K562 (cell line): ENCODE results near the gene ORAI2. TPM values are rescaled to one million over a fixed set of nuclear protein-coding genes. Genes with fewer than 3 reads are reported as not detected.
A peak's percentile ranks its signal among the peaks of the same experiment; 100 is the strongest.

ENCODE experiments used
- ATF3 ChIP-seq, 2 experiments: fragments of 450-650 bp in 1 of 2; sonication (generic) in 1 of 2; formaldehyde crosslinking in 1 of 2; IDR thresholded peaks in 1 of 2; conservative IDR thresholded peaks in 1 of 2; 2 replicates each; pipeline versions ENCODE4 v1.6.1 to v1.8.1; 2016 to 2023; ENCODE audit warnings: mild to moderate bottlenecking in 2 of 2, moderate library complexity in 2 of 2, inconsistent platforms in 1 of 2, missing genetic modification reagents in 1 of 2
- HDAC1 ChIP-seq, 2 experiments: fragments of 450-650 bp; IDR thresholded peaks; 2 replicates each; pipeline ENCODE4 v1.6.1; 2016 to 2017; ENCODE audit warnings: inconsistent platforms in 1 of 2, mild to moderate bottlenecking in 1 of 2, moderate library complexity in 1 of 2
- NFXL1 ChIP-seq: fragments of 450-650 bp; formaldehyde crosslinking; IDR thresholded peaks from 2 replicates; pipeline ENCODE4 v1.4.0; 2021; ENCODE audit warnings: mild to moderate bottlenecking
- PHB ChIP-seq: fragments of 250-450 bp; sonication (Bioruptor Pico); IDR thresholded peaks from 2 replicates; pipeline ENCODE4 v1.5.0; 2021
- SAP30 ChIP-seq: fragments of 200-600 bp; sonication (generic); IDR thresholded peaks from 2 replicates; pipeline ENCODE4 v1.6.1; 2012; ENCODE audit warnings: borderline replicate concordance, low read depth, mild to moderate bottlenecking, moderate library complexity, low read length, control low read depth, inconsistent platforms; ENCODE audit not compliant: insufficient read depth, poor library complexity, severe bottlenecking
- ZBTB1 ChIP-seq: sonication (generic); formaldehyde crosslinking; IDR thresholded peaks from 2 replicates; pipeline ENCODE4 v1.8.1; 2023; ENCODE audit warnings: missing genetic modification reagents, low read depth, mild to moderate bottlenecking, borderline replicate concordance
- ZBTB40 ChIP-seq, 2 experiments: fragments of 450-650 bp in 1 of 2; sonication (generic) in 1 of 2; formaldehyde crosslinking in 1 of 2; IDR thresholded peaks; 2 replicates each; pipeline versions ENCODE4 v1.7.1 to v1.9.0; 2016 to 2022; ENCODE audit warnings: inconsistent platforms in 1 of 2, mild to moderate bottlenecking in 1 of 2, missing genetic modification reagents in 1 of 2
- ZNF124 ChIP-seq: sonication (generic); formaldehyde crosslinking; IDR thresholded peaks from 2 replicates; pipeline ENCODE4 v1.8.1; 2022; ENCODE audit warnings: missing genetic modification reagents
- ZNF277 ChIP-seq: fragments of 250-450 bp; sonication (Bioruptor Pico); IDR thresholded peaks from 2 replicates; pipeline ENCODE4 v1.8.0; 2022; ENCODE audit warnings: inconsistent platforms, mild to moderate bottlenecking, moderate library complexity, borderline replicate concordance
- ZNF76 ChIP-seq: fragments of 250-450 bp; sonication (Bioruptor Pico); IDR thresholded peaks from 2 replicates; pipeline ENCODE4 v1.4.0; 2020; ENCODE audit warnings: mild to moderate bottlenecking, moderate library complexity, borderline replicate concordance
- polyA plus RNA-seq, 8 experiments: library from polyadenylated mRNA; depleted of rRNA in 4 of 8; stranded (reverse) in 5 of 8; unstranded in 3 of 8; fragments of >200 nt; fragmentation: Nextera tagmentation in 2 of 8; fragmentation: Illumina TruSeq in 1 of 8; extraction: Ambion mirVana in 2 of 8; extraction: Trizol in 1 of 8; gene quantifications; 2 replicates each; pipeline versions ENCODE4 v1.2.1 to v1.2.3, GENCODE V29; 2011 to 2014; ENCODE audit warnings: inconsistent platforms in 1 of 8, missing spikeins in 1 of 8
- total RNA-seq, 7 experiments: library from RNA; depleted of rRNA in 6 of 7; stranded (reverse); fragments of >200 nt in 6 of 7; fragmentation: Illumina TruSeq in 2 of 7; extraction: Trizol in 2 of 7; gene quantifications; 2 replicates each; pipeline versions ENCODE4 v1.2.1 to v1.2.3, GENCODE V29; 2011 to 2021; ENCODE audit warnings: low replicate concordance in 1 of 7
- TF ChIP-seq, protein P1 (sequence below): sonication (generic); formaldehyde crosslinking; IDR thresholded peaks from 2 replicates; pipeline ENCODE4 v1.8.0; 2022; ENCODE audit warnings: mild to moderate bottlenecking, missing genetic modification reagents

Gene ORAI2
- total and polyA plus RNA-seq, 9 of the 15 experiments (the other 6 are each of a cell fraction or from before 2014, with no cell fraction given): 1.1 to 27.7 (median 9.2) TPM

- TF ChIP-seq ZBTB40 (IDR thresholded peaks at IDR 0.05) (0 out of 2 replicates have a peak, but pooled peaks have one; percentile 13), ZBTB40 (CRISPR knock-in tag; IDR thresholded peaks at IDR 0.05) (no peak), SAP30 (no peak), ZNF76 (no peak), ZNF124 (CRISPR knock-in tag) (no peak), NFXL1 (CRISPR knock-in tag) (no peak), PHB (CRISPR knock-in tag) (no peak), ZNF277 (CRISPR knock-in tag) (no peak), ATF3 (IDR thresholded peaks at IDR 0.05) (peak; percentile 46), ATF3 (CRISPR knock-in tag; conservative IDR thresholded peaks at IDR 0.05) (no peak), HDAC1 (IDR thresholded peaks at IDR 0.05) (0 out of 4 replicates have a peak, but pooled peaks of 1 of the 2 experiments have one; percentile 9), ZBTB1 (CRISPR knock-in tag) (0 out of 2 replicates have a peak, but pooled peaks have one; percentile 42)
- TF ChIP-seq, protein P1, sequence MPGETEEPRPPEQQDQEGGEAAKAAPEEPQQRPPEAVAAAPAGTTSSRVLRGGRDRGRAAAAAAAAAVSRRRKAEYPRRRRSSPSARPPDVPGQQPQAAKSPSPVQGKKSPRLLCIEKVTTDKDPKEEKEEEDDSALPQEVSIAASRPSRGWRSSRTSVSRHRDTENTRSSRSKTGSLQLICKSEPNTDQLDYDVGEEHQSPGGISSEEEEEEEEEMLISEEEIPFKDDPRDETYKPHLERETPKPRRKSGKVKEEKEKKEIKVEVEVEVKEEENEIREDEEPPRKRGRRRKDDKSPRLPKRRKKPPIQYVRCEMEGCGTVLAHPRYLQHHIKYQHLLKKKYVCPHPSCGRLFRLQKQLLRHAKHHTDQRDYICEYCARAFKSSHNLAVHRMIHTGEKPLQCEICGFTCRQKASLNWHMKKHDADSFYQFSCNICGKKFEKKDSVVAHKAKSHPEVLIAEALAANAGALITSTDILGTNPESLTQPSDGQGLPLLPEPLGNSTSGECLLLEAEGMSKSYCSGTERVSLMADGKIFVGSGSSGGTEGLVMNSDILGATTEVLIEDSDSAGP (CRISPR knock-in tag): no peak
Observed at GRCh38 chr7:102444961-102445673, 11.7 kb downstream of the ORAI2 start (continued).
